MM.1S (cell line): Measurements from ENCODE around the gene FIBIN.

Experiments used
- DNase-seq: peaks from one replicate; pipeline ENCODE4 v3.0.0-alpha.2; 2015
- H2AFZ ChIP-seq: fragments of 300-600 bp; sonication (generic); 2 replicates; pipeline ENCODE4 v1.6.0; 2016; ENCODE audit warnings: antibody characterized with exemption, low read length
- H3F3A ChIP-seq: fragments of 300-600 bp; sonication (generic); 2 replicates; pipeline ENCODE4 v1.6.1; 2016; ENCODE audit warnings: mild to moderate bottlenecking, antibody characterized with exemption, low read length, moderate library complexity, mixed read lengths; ENCODE audit not compliant: insufficient read depth
- H3K27ac ChIP-seq: fragments of 300-600 bp; sonication (generic); 2 replicates; pipeline ENCODE4 v1.5.1; 2016; ENCODE audit warnings: mild to moderate bottlenecking, low read length
- H3K27me3 ChIP-seq: fragments of 300-600 bp; sonication (generic); replicated peaks from 2 replicates; pipeline ENCODE4 v1.6.0; 2016; ENCODE audit warnings: low read length; ENCODE audit not compliant: insufficient read depth
- H3K36me3 ChIP-seq: fragments of 300-600 bp; sonication (generic); replicated peaks from 2 replicates; pipeline ENCODE4 v1.6.1; 2016; ENCODE audit warnings: mild to moderate bottlenecking, low read length, mixed read lengths; ENCODE audit not compliant: insufficient read depth
- H3K4me1 ChIP-seq: fragments of 300-600 bp; sonication (generic); 2 replicates; pipeline ENCODE4 v1.6.1; 2016; ENCODE audit warnings: low read length, mixed read lengths
- H3K4me2 ChIP-seq: fragments of 300-600 bp; sonication (generic); 2 replicates; pipeline ENCODE4 v1.6.0; 2016; ENCODE audit warnings: low read depth, low read length
- H3K4me3 ChIP-seq: fragments of 300-600 bp; sonication (generic); 2 replicates; pipeline ENCODE4 v1.5.1; 2016; ENCODE audit warnings: low read length, mixed read lengths
- H3K79me2 ChIP-seq: fragments of 300-600 bp; sonication (generic); 2 replicates; pipeline ENCODE4 v1.6.1; 2016; ENCODE audit warnings: mixed run types, low read length, mixed read lengths
- H3K9ac ChIP-seq: fragments of 300-600 bp; sonication (generic); 2 replicates; pipeline ENCODE4 v1.6.1; 2016; ENCODE audit warnings: low read length, mixed read lengths
- H3K9me2 ChIP-seq: fragments of 300-600 bp; sonication (generic); replicated peaks from 2 replicates; pipeline ENCODE4 v1.6.1; 2016; ENCODE audit warnings: mild to moderate bottlenecking, low read length, mixed read lengths; ENCODE audit not compliant: insufficient read depth
- H3K9me3 ChIP-seq: fragments of 300-600 bp; sonication (generic); replicated peaks from 2 replicates; pipeline ENCODE4 v1.6.1; 2016; ENCODE audit warnings: mild to moderate bottlenecking, low read length, mixed read lengths; ENCODE audit not compliant: insufficient read depth
- H4K20me1 ChIP-seq: fragments of 300-600 bp; sonication (generic); 2 replicates; pipeline ENCODE4 v1.6.1; 2016; ENCODE audit warnings: mild to moderate bottlenecking, low read length, moderate library complexity, mixed read lengths; ENCODE audit not compliant: insufficient read depth
- EZH2 ChIP-seq: fragments of 300-600 bp; sonication (generic); optimal IDR thresholded peaks from 2 replicates; pipeline ENCODE3; 2017; ENCODE audit warnings: low read depth, mild to moderate bottlenecking, antibody characterized with exemption, low read length, mixed read lengths
- EZH2phosphoT487 ChIP-seq: fragments of 300-600 bp; sonication (generic); IDR thresholded peaks from 2 replicates; pipeline ENCODE4 v1.6.1; 2018; ENCODE audit warnings: antibody characterized with exemption, low read length
- TF ChIP-seq, protein P1 (sequence below): fragments of 300-600 bp; sonication (generic); IDR thresholded peaks from 2 replicates; pipeline ENCODE4 v1.5.1; 2016; ENCODE audit warnings: antibody characterized with exemption, low read length, mixed read lengths

FIBIN gene

DNA sequence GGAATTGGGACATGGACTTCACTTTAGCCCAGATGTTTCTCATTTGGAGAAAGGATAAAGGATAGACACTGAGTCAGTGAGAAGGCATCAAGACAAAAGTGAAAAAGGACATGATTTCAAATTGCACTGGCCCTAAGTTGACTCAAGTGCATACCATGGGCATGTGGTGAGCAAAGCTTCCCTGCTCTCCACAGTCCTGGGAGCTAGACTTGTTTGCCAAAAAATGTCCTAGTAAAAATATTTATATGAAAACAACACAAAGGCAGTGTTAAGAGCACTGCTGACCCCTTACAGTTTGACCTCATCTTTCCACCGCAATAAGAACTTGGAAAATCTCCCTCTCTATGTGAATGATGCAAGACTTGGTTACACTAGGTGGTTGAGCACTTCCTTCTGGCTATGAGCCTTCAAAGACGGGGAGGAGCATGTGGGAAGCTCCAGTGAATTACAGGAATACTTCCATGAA, 46.5 kb upstream of the FIBIN start:
- DNase-seq = no peak
- Histone ChIP-seq H3K4me1 (no peaks in the 10 kb centered on the region), H3K27me3 (no peaks in the 10 kb centered on the region), H3K36me3 (no peaks in the 10 kb centered on the region), H3K9me2 (no peaks in the 10 kb centered on the region), H3K79me2 (no peaks in the 10 kb centered on the region), H3K4me2 (no peak overlapping the region), H3K4me3 (no peak overlapping the region), H3F3A (no peaks in the 10 kb centered on the region), H3K9ac (no peak overlapping the region), H2AFZ (no peak overlapping the region), H4K20me1 (no peaks in the 10 kb centered on the region), H3K27ac (no peak overlapping the region), H3K9me3 (no peaks in the 10 kb centered on the region)
- no peak for TF ChIP-seq EZH2phosphoT487
- TF ChIP-seq EZH2 = no peak
- TF ChIP-seq, protein P1, sequence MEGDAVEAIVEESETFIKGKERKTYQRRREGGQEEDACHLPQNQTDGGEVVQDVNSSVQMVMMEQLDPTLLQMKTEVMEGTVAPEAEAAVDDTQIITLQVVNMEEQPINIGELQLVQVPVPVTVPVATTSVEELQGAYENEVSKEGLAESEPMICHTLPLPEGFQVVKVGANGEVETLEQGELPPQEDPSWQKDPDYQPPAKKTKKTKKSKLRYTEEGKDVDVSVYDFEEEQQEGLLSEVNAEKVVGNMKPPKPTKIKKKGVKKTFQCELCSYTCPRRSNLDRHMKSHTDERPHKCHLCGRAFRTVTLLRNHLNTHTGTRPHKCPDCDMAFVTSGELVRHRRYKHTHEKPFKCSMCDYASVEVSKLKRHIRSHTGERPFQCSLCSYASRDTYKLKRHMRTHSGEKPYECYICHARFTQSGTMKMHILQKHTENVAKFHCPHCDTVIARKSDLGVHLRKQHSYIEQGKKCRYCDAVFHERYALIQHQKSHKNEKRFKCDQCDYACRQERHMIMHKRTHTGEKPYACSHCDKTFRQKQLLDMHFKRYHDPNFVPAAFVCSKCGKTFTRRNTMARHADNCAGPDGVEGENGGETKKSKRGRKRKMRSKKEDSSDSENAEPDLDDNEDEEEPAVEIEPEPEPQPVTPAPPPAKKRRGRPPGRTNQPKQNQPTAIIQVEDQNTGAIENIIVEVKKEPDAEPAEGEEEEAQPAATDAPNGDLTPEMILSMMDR = no peak

DNA sequence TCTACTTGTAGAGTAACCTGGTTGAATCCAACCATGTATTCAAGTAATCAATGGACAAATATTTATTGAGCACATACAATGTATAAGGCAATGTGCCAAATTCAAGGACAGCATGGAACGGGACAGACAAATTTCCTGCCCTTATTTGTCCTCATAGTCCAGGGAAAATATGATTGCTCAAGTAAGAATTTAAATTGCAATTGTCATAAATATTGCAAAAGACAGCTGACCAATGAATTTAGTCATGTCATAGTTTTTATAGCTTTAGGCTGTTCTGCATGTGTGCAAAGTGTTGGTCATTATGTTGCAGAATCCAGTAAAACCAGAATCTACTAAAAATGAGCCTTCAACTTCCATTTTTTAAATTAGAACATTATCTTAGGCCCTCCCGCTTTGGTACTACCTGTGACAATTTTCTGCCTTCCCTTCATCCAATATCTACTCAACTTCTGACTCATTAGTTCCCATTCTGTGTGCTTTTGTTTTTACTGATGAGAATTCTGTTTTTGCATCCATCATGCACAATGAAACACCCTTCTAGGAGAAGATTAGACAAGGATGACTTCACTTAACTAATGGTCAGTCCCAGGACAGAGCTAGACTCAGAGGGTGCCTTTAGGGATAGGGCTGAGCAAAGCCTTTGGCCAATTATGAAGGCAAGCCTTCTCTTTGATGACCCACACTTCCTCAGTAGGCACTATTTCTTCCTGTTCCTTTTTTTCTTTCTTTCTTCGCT, 45.8 kb upstream of the FIBIN start:
- TF ChIP-seq EZH2 (no peak), EZH2phosphoT487 (no peak)
- TF ChIP-seq, protein P1 = no peak
- no peaks in the 10 kb centered on the region for H3K36me3 ChIP-seq
- no peak overlapping the region for H2AFZ ChIP-seq
- H4K20me1 ChIP-seq = no peaks in the 10 kb centered on the region
- no peaks in the 10 kb centered on the region for H3K9me2 ChIP-seq
- no peaks in the 10 kb centered on the region for H3F3A ChIP-seq
- H3K4me3 ChIP-seq = no peak overlapping the region
- H3K4me1 ChIP-seq = no peaks in the 10 kb centered on the region
- H3K4me2 ChIP-seq = no peak overlapping the region
- no peak overlapping the region for H3K9ac ChIP-seq
- H3K27me3 ChIP-seq = no peaks in the 10 kb centered on the region
- H3K9me3 ChIP-seq = no peaks in the 10 kb centered on the region
- no peak for DNase-seq
- no peaks in the 10 kb centered on the region for H3K79me2 ChIP-seq
- no peak overlapping the region for H3K27ac ChIP-seq

DNA sequence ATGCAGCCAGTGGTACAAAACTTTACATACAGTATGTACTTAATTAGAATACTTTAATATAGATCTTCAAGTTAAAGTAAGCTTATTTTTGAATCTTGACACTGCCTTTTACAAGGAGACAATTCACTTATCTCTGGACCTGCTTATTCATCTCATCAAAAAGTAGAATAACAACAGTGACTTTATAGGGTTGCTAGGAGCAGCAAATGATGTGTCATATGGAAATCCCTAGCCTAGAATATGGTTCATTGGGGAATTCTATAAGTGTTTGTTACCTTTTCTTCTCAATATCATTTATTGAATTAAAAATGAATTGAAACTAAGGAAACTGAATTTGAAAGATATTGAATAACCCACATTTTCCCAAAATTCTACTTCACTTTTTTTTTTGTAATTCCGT, 45.0 kb upstream of the FIBIN start:
- no peak overlapping the region for H3K27ac ChIP-seq
- no peak overlapping the region for H2AFZ ChIP-seq
- H3K9me3 ChIP-seq = no peaks in the 10 kb centered on the region
- no peak overlapping the region for H3K4me2 ChIP-seq
- no peaks in the 10 kb centered on the region for H3K4me1 ChIP-seq
- no peaks in the 10 kb centered on the region for H3K27me3 ChIP-seq
- no peaks in the 10 kb centered on the region for H3K9me2 ChIP-seq
- H3K9ac ChIP-seq = no peak overlapping the region
- H4K20me1 ChIP-seq = no peaks in the 10 kb centered on the region
- no peak for DNase-seq
- H3K4me3 ChIP-seq = no peak overlapping the region
- no peaks in the 10 kb centered on the region for H3F3A ChIP-seq
- TF ChIP-seq EZH2phosphoT487 (no peak), EZH2 (no peak)
- TF ChIP-seq, protein P1 = no peak
- no peaks in the 10 kb centered on the region for H3K79me2 ChIP-seq
- H3K36me3 ChIP-seq = no peaks in the 10 kb centered on the region
